ENCODE measurements around the gene PLOD3. TPM values are rescaled to one million over a fixed set of nuclear protein-coding genes. Genes with fewer than 3 reads are reported as not detected.

The PLOD3 gene
- total RNA-seq, 2 experiments from 2014 or later: 9.2 to 30.5 TPM

DNA sequence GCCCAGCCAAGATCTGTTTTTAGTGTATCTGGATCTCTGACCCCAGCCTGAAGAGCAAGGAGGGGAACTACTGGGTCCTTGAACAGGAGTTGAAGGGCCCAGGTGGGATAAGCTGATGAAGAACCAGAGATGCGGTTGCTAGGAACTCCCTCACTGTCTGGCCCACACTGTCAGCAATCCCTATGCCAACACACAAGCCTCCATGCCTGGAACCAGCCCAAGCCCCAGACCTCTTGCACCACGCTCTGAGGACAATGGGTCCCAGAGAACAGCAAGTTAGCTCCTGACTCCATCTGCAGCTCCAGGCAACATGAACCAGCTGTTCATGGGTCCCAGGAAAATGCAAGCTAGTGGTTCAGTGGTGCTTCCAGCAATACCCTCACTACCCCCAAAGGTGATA, 39.7 kb downstream of the PLOD3 start:
- H3K4me1 ChIP-seq (ENCODE audit: insufficient read depth, low read length, poor library complexity, severe bottlenecking): peaks cover 20% of the 10 kb centered on the region
- ChIA-PET POLR2A (no interaction called here), CTCF (ENCODE audit: unreplicated experiment) (no interaction called here)
- no peak overlapping the region for H3K27ac ChIP-seq (ENCODE audit: low read depth, low read length, poor library complexity, severe bottlenecking)
- H3K4me3 ChIP-seq (ENCODE audit: low read depth, low read length, poor library complexity, severe bottlenecking): no peak overlapping the region
- intact Hi-C loops (cut with micrococcal nuclease; ENCODE audit: unreplicated experiment): no loop called here
- H3K36me3 ChIP-seq (ENCODE audit: insufficient read depth, low read length): no peaks in the 10 kb centered on the region
- H2AFZ ChIP-seq (ENCODE audit: low read length): no peak overlapping the region
- no peaks in the 10 kb centered on the region for H3K79me2 ChIP-seq (ENCODE audit: insufficient read depth, low read depth, low read length)
- H3K4me2 ChIP-seq (ENCODE audit: low read length): no peak overlapping the region
- H3K9me3 ChIP-seq (ENCODE audit: low read length): no peaks in the 10 kb centered on the region
- DNase-seq (ENCODE audit: low spot score): no peak
- H3K9me2 ChIP-seq (ENCODE audit: insufficient read depth, low read length): no peaks in the 10 kb centered on the region
- H4K20me1 ChIP-seq (ENCODE audit: insufficient read depth, low read length): no peaks in the 10 kb centered on the region
- TF ChIP-seq EZH2phosphoT487 (IDR thresholded peaks at IDR 0.05; ENCODE audit: borderline replicate concordance, low read depth, low read length): no peak
- no peak for TF ChIP-seq CTCF (conservative IDR thresholded peaks at IDR 0.05; ENCODE audit: low read length)
- BruUV-seq (replicated peaks): no TSS peak

DNA sequence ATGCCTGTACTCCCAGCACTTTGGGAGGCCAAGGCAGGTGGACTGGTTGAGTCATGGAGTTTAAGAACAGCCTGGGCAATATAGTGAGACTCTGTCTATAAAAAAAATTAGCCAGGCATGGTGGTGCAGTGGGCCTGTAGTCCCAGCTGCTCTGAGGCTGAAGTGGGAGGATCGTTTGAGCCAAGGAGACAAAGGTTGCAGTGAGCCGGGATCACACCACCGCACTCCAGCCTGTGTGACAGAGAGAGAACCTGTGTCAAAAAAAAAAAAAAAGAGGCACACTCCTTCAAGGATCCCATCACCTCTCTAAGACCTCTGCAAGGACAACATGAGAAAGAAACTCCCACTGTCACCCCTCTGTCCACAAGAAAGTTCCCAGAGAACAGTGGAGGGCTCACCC, 41.7 kb downstream of the PLOD3 start:
- intact Hi-C loops (cut with micrococcal nuclease; ENCODE audit: unreplicated experiment): no loop called here
- no TSS peak for BruUV-seq (replicated peaks)
- no peak overlapping the region for H3K4me2 ChIP-seq (ENCODE audit: low read length)
- H3K36me3 ChIP-seq (ENCODE audit: insufficient read depth, low read length): no peaks in the 10 kb centered on the region
- no peak overlapping the region for H2AFZ ChIP-seq (ENCODE audit: low read length)
- H3K4me3 ChIP-seq (ENCODE audit: low read depth, low read length, poor library complexity, severe bottlenecking): no peak overlapping the region
- no peaks in the 10 kb centered on the region for H3K9me3 ChIP-seq (ENCODE audit: low read length)
- ChIA-PET POLR2A (no interaction called here), CTCF (ENCODE audit: unreplicated experiment) (no interaction called here)
- H3K79me2 ChIP-seq (ENCODE audit: insufficient read depth, low read depth, low read length): no peaks in the 10 kb centered on the region
- no peaks in the 10 kb centered on the region for H3K9me2 ChIP-seq (ENCODE audit: insufficient read depth, low read length)
- no peak overlapping the region for H3K27ac ChIP-seq (ENCODE audit: low read depth, low read length, poor library complexity, severe bottlenecking)
- DNase-seq (ENCODE audit: low spot score): no peak
- TF ChIP-seq CTCF (conservative IDR thresholded peaks at IDR 0.05; ENCODE audit: low read length): no peak
- TF ChIP-seq EZH2phosphoT487 (IDR thresholded peaks at IDR 0.05; ENCODE audit: borderline replicate concordance, low read depth, low read length): no peak
- peaks cover 26% of the 10 kb centered on the region for H3K4me1 ChIP-seq (ENCODE audit: insufficient read depth, low read length, poor library complexity, severe bottlenecking)
- H4K20me1 ChIP-seq (ENCODE audit: insufficient read depth, low read length): no peaks in the 10 kb centered on the region

DNA sequence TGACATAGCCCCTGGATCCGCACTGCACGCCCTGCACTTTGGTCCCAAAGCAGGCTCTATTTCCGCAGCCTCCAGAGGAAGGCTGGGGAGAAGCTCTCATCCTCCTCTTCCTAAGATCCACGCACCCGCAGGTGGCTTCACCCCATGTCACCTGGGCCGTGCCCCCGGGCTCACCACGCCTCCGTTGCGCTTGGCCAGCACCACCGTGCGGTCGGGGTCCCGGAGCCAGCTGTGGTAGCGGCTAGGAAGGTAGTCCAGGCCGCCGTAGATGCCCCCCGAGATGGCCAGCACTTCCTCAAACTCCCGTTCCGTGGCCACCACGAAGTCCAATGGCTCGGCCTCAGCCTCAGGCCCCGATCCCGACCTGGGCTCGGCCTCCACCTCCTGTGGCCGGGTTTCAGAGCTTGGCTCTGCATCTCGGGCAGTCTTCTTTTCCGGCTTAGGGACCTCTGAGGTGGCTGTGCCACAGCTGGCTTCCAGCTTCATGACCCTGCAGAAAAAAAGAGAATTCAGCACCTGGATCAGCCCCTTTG, 43.0 kb downstream of the PLOD3 start:
- Histone ChIP-seq H3K4me2 (ENCODE audit: low read length) (peak overlapping the region; percentile 61), H2AFZ (ENCODE audit: low read length) (peak overlapping the region; percentile 83), H4K20me1 (ENCODE audit: insufficient read depth, low read length) (no peaks in the 10 kb centered on the region), H3K79me2 (ENCODE audit: insufficient read depth, low read depth, low read length) (no peaks in the 10 kb centered on the region), H3K36me3 (ENCODE audit: insufficient read depth, low read length) (no peaks in the 10 kb centered on the region), H3K4me1 (ENCODE audit: insufficient read depth, low read length, poor library complexity, severe bottlenecking) (peaks cover 26% of the 10 kb centered on the region), H3K9me3 (ENCODE audit: low read length) (no peaks in the 10 kb centered on the region), H3K4me3 (ENCODE audit: low read depth, low read length, poor library complexity, severe bottlenecking) (peak overlapping the region; percentile 37), H3K9me2 (ENCODE audit: insufficient read depth, low read length) (no peaks in the 10 kb centered on the region), H3K27ac (ENCODE audit: low read depth, low read length, poor library complexity, severe bottlenecking) (no peak overlapping the region)
- DNase-seq (ENCODE audit: low spot score): no peak
- TF ChIP-seq EZH2phosphoT487 (IDR thresholded peaks at IDR 0.05; ENCODE audit: borderline replicate concordance, low read depth, low read length) (no peak), CTCF (conservative IDR thresholded peaks at IDR 0.05; ENCODE audit: low read length) (no peak)
- CTCF ChIA-PET (ENCODE audit: unreplicated experiment): interaction anchor here (0.6 to 1.4 kb wide), 5 partner anchors 8 to 30 kb away, joined by 3 to 5 read pairs (median 4); no protein-coding TSS in a partner anchor
- no TSS peak for BruUV-seq (replicated peaks)
- POLR2A ChIA-PET: interaction anchor here (0.6 to 2.0 kb wide), 7 partner anchors 8 to 89 kb away, joined by 3 to 12 read pairs (median 4); partner anchors contain the start of genes TRIM56 and ZNHIT1
- intact Hi-C loops (cut with micrococcal nuclease; ENCODE audit: unreplicated experiment): no loop called here
